Gastroesophageal sphincter (tissue), 3 donors: ENCODE data around the gene CCDC181.

Experiments used
- EP300 ChIP-seq: sonication (generic); formaldehyde crosslinking; IDR thresholded peaks from one replicate; pipeline ENCODE4 v1.6.1; 2017; ENCODE audit warnings: antibody characterized with exemption, mild to moderate bottlenecking
- TF ChIP-seq, protein P1 (sequence below), 4 experiments: fragments of 200-600 bp in 2 of 4; fragments of 450-650 bp in 2 of 4; sonication (generic) in 1 of 4; IDR thresholded peaks; one replicate each; pipeline ENCODE4 v1.5.1; 2017 to 2019; ENCODE audit warnings: antibody characterized with exemption in 4 of 4, mild to moderate bottlenecking in 2 of 4, moderate library complexity in 2 of 4

DNA sequence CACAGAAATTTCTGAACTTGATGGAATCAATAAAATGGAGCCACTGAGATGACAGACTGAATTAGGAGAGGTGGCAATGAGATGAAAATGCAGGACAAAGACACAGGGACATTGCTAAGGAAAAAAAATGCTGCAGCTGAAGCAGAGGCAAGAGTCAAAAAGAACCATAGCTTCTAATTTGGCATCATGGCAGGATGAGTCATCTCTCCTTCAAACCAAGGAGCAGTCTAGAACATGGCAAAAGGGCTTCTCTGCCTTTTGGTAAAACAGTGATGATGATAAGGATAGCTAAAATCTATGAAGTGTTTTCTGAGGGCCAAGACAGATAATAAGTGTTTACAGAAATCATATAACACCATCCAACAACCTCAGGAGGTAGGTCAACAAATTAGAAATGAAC lies 41.7 kb upstream of the CCDC181 start:
- TF ChIP-seq, protein P1, sequence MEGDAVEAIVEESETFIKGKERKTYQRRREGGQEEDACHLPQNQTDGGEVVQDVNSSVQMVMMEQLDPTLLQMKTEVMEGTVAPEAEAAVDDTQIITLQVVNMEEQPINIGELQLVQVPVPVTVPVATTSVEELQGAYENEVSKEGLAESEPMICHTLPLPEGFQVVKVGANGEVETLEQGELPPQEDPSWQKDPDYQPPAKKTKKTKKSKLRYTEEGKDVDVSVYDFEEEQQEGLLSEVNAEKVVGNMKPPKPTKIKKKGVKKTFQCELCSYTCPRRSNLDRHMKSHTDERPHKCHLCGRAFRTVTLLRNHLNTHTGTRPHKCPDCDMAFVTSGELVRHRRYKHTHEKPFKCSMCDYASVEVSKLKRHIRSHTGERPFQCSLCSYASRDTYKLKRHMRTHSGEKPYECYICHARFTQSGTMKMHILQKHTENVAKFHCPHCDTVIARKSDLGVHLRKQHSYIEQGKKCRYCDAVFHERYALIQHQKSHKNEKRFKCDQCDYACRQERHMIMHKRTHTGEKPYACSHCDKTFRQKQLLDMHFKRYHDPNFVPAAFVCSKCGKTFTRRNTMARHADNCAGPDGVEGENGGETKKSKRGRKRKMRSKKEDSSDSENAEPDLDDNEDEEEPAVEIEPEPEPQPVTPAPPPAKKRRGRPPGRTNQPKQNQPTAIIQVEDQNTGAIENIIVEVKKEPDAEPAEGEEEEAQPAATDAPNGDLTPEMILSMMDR (IDR thresholded peaks at IDR 0.05) = no peak
- no peak for TF ChIP-seq EP300
